HG03575 (cell line): ENCODE results near the gene ATG7.
"Not testable (repeated sequence)": the region's sequence is repeated elsewhere in the genome, so short reads cannot be mapped to it uniquely, and the experiment has no call there.

Experiments
- ATAC-seq: cut with Tn5 transposase; IDR thresholded peaks from one replicate; pipeline ENCODE4 v1.9.1; 2021; ENCODE audit not compliant: unreplicated experiment, insufficient number of reproducible peaks, low FRiP score; ENCODE audit errors: extremely low read depth

ATG7 gene

DNA sequence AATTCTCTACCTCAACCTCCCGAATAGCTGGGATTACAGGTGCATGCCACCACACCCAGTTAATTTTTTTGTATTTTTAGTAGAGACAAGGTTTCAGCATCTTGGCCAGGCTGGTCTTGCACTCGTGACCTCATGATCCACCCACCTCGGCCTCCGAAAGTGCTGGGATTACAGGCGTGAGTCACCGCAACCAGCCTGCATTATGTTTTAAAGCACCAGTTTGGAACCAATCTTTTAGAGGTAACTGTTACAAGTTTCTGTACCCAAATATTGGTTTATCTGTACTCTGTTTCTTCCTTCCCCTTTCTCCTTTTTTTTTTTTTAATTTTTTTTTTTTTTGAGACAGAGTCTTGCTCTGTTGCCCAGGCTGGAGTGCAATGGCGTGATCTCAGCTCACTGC is 169.1 kb downstream of the ATG7 start:
- not testable (repeated sequence) for ATAC-seq

GRCh38 chr3:11444404-11444803 is 172.2 kb downstream of the ATG7 start:
- ATAC-seq: no peak

GRCh38 chr3:11445193-11445592 is 173.0 kb downstream of the ATG7 start:
- not testable (repeated sequence) for ATAC-seq

DNA sequence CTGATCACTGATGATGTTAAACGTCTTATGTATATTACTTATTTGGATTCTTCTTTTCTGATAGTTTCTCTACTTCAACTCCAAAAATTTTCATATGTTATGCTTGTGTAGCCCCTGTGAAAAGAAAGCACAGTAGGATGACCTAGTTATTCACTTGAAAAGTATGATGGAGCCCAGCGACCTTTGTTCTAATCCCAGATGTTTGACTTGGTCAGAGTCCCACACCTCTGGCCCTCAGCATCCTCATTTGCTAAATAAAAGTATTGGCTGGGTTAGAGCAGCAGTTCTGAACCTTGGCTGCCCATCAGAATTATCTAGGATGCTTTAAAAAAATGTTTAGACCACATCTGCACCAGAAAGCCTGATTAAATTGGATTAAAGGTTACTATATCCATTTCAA is 173.7 kb downstream of the ATG7 start:
- ATAC-seq: no peak

GRCh38 chr3:11447584-11448200 is 175.5 kb downstream of the ATG7 start:
- no peak for ATAC-seq

DNA sequence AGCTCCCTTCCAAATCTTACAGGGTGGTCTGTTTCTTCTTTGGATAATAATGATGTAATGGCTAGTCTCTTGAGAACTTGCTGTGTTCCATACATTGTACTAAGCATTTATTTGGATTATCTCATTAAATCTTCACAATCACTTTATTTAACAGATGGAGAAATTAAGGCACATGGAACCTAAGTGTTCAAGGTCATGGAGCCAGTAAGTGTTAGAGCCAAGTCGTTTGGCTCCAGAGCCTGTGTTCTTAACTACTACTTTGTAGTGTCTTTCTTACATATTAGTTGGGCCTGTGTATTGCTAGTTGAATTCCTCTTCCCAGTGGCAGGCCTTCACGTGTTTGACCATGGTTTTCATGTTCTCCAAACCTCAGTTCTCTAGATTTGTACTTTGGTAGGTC is 177.8 kb downstream of the ATG7 start:
- ATAC-seq: no peak

DNA sequence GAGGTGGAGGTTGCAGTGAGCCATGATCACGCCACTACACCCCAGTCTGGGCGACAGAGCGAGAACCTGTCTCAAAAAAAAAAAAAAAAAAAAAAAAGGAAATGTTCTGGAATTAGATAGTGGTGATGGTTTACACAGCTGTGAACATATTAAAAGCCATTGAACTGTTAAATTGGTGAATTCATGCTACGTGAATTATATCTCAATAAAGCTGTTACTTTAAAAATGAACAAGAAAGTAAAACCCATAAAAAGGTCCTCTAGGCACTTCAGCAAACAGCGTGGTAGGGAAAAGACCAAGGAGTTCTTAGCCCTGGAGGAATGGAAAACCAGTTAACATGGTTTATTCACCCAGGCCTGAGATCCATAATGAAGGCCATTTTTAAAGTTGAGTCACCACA is 180.1 kb downstream of the ATG7 start:
- no peak for ATAC-seq

GRCh38 chr3:11452885-11453847 is 181.0 kb downstream of the ATG7 start:
- ATAC-seq: no peak

- ATAC-seq: no peak
Observed at GRCh38 chr3:11455956-11456355, 183.8 kb downstream of the ATG7 start.

DNA sequence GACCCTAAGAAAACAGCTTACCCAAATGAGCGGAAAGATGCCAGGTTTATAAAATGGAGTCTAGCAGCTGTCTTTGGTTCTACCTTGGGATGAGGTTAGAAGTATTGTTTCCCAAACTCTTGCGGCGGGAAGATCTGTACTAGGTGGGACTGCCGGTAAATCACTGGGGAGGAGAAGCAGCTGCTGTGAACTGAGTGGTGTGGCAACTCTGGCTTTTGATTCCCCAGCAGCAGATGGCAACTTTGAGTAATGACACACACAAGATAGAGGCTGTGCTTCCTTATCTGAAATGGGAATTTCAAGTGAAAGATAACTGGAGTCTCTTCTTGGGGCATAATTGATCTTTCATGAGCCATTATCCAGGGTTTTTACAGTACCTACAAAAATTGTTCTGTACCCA is 184.9 kb downstream of the ATG7 start:
- no peak for ATAC-seq

- ATAC-seq: no peak
Observed at GRCh38 chr3:11459186-11459824, 187.1 kb downstream of the ATG7 start.

DNA sequence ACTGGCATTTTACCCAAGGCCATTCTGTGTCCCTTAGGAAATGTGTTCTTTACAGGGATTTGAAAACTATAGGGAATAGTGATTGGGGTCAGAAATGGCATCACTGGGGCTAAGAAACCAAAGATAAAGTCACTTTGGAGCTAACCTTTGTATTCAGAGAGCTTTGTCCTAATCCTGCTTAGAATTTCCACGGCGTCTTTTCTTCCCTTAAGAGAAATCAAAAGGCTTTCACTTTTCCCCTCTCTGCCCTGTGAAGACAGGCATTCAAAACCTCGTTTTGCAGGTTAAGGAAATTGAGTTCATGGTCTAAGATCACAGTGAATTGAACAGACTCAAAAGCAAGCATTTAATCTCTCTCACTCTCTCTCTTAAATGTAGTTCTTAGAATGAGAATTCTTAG is 189.0 kb downstream of the ATG7 start:
- no peak for ATAC-seq

- ATAC-seq: not testable (repeated sequence)
Observed at GRCh38 chr3:11462673-11463072, 190.5 kb downstream of the ATG7 start.

GRCh38 chr3:11463591-11463990 is 191.4 kb downstream of the ATG7 start:
- no peak for ATAC-seq

DNA sequence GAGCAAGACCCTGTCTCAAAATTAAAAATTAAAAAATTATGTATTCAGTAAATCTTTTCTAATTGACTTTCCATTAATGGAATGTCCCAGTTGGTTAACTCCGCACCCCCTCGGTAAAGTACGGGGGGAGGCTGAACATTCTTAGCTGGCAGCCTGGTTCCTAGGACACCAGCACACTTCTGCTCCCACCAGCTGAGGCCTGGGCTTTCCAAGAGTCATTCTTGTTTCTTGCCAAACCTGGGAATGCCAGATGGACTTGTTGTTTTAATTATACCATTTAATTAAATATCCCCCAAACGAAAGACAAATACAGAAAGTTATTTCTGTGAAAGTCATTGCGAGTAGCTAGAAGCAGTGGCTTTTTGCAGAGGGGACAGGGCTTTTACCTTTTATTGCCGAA is 192.2 kb downstream of the ATG7 start:
- no peak for ATAC-seq

DNA sequence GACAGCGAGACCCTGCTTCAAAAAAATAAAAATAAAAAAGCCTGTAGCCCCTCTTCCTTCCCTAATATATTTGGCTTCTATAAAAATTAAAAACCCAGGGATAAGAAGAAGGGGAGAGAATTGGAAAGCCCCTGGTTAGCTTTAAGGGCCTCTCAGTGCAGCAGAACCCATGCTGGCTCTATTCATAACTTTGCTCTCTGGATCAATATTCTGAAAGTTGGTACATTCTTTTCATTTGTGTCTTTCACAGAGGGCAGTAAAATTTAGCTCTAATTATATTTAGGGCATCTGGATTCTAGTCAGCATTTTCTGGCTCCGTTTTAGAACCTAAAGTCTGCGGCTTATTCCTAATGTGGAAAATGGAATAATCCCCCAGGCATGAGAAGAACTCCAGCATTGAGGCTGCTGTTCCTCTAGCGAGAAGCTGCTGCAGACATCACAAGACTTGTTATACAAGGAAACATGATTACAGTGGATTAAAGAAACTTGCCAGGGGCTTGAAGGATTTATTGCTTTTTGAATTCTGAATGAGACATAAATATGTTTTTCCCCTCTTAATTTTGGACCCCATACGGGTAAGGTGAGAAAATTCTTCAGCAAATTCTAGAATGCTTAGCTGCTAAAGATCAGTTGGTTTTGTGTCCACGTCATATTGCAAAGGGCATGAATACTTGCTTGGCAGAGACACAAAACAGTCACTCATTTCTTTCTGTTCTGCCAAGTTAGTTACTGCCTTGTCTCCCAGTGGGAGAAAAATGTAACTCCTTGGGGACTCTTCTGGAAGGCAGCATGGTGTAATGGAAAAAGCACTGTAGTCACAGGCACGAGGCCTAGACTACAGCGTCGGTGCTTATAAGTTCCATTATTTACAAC is 193.8 kb downstream of the ATG7 start:
- no peak for ATAC-seq

DNA sequence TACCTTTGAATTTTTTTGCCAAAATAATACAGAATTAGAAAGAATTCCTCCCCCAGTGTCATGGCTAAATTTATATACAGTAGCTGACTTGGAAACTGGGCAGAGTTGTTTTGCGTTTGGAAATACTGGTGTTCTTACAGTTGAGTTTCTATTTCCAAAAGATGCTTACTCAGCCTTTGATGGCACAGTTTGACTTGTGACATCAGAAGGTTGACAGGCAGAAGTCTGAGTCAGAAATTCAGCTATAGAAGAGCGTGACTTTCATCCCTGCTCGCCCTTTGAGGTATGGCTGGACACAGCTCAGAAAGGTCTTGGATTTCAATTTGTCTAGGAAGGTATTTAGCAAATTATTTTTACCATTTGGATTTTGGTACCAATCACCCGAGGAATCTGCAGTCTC is 195.7 kb downstream of the ATG7 start:
- ATAC-seq: no peak

GRCh38 chr3:11470031-11470853 is 198.0 kb downstream of the ATG7 start:
- ATAC-seq: no peak
